ENCODE results near the gene ESRRB. TPM values are rescaled to one million over a fixed set of nuclear protein-coding genes. Genes with fewer than 3 reads are reported as not detected.

ESRRB gene
- total and polyA plus RNA-seq, 7 donors: 0.17 to 9.9 (median 2.5) TPM

GRCh38 chr14:76420827-76421226 is 44.9 kb downstream of the ESRRB start:
- H3K9me3 ChIP-seq: no peaks in the 10 kb centered on the region
- no peaks in the 10 kb centered on the region for H3K4me1 ChIP-seq
- no peak overlapping the region for H3K27ac ChIP-seq
- no peak overlapping the region for H3K4me3 ChIP-seq
- H3K36me3 ChIP-seq (ENCODE audit: insufficient read depth in 1 of 2, low read depth in 1 of 2): no peaks in the 10 kb centered on the region
- 49 to 69% (median 66%) methylated on average over 4 of the region's 4 CpGs for WGBS, 3 donors
- ATAC-seq: no peak
- intact Hi-C loops (cut with DNase I): no loop called here
- no peak for TF ChIP-seq CTCF (IDR thresholded peaks at IDR 0.05)
- DNase-seq: no peak
- H3K27me3 ChIP-seq (ENCODE audit: insufficient read depth in 3 of 3, low read length in 2 of 3): no peaks in the 10 kb centered on the region

- DNase-seq: no peak
- intact Hi-C loops (cut with DNase I): no loop called here
These were observed 45.7 kb downstream of the ESRRB start for GRCh38 chr14:76421662-76422061.

GRCh38 chr14:76422662-76423061 is 46.7 kb downstream of the ESRRB start:
- Histone ChIP-seq H3K9me3 (no peaks in the 10 kb centered on the region), H3K27me3 (ENCODE audit: insufficient read depth in 3 of 3, low read length in 2 of 3) (no peaks in the 10 kb centered on the region), H3K36me3 (ENCODE audit: insufficient read depth in 1 of 2, low read depth in 1 of 2) (no peaks in the 10 kb centered on the region), H3K27ac (no peak overlapping the region), H3K4me3 (no peak overlapping the region), H3K4me1 (no peaks in the 10 kb centered on the region)
- DNase-seq: no peak
- no peak for ATAC-seq
- 89 to 93% (median 92%) methylated on average over 7 of the region's 7 CpGs for WGBS, 3 donors
- intact Hi-C loops (cut with DNase I): no loop called here
- TF ChIP-seq CTCF (IDR thresholded peaks at IDR 0.05): no peak

More at GRCh38 chr14:76421662-76422061, 45.7 kb downstream of the ESRRB start:
- Histone ChIP-seq H3K4me1 (no peaks in the 10 kb centered on the region), H3K4me3 (no peak overlapping the region), H3K27ac (no peak overlapping the region), H3K36me3 (ENCODE audit: insufficient read depth in 1 of 2, low read depth in 1 of 2) (no peaks in the 10 kb centered on the region), H3K27me3 (ENCODE audit: insufficient read depth in 3 of 3, low read length in 2 of 3) (no peaks in the 10 kb centered on the region), H3K9me3 (no peaks in the 10 kb centered on the region)
- 74 to 81% (median 78%) methylated on average over 4 of the region's 4 CpGs for WGBS, 3 donors
- no peak for TF ChIP-seq CTCF (IDR thresholded peaks at IDR 0.05)
- no peak for ATAC-seq

- WGBS, 3 donors: 77 to 92% (median 81%) methylated on average over 5 of the region's 5 CpGs
- intact Hi-C loops (cut with DNase I): no loop called here
These were observed 47.6 kb downstream of the ESRRB start for GRCh38 chr14:76423534-76423933.

More at GRCh38 chr14:76423534-76423933, 47.6 kb downstream of the ESRRB start:
- DNase-seq: no peak
- Histone ChIP-seq H3K4me3 (no peak overlapping the region), H3K36me3 (ENCODE audit: insufficient read depth in 1 of 2, low read depth in 1 of 2) (no peaks in the 10 kb centered on the region), H3K27me3 (ENCODE audit: insufficient read depth in 3 of 3, low read length in 2 of 3) (no peaks in the 10 kb centered on the region), H3K27ac (no peak overlapping the region), H3K4me1 (no peaks in the 10 kb centered on the region), H3K9me3 (no peaks in the 10 kb centered on the region)
- TF ChIP-seq CTCF (IDR thresholded peaks at IDR 0.05): no peak
- no peak for ATAC-seq
